GM19043 (cell line): ENCODE data around the gene CDAN1.
"Not testable (repeated sequence)": the region's sequence is repeated elsewhere in the genome, so short reads cannot be mapped to it uniquely, and the experiment has no call there.

Experiments
- ATAC-seq: cut with Tn5 transposase; IDR thresholded peaks from one replicate; pipeline ENCODE4 v1.9.1; 2021; ENCODE audit warnings: low read depth; ENCODE audit not compliant: unreplicated experiment

CDAN1 gene

DNA sequence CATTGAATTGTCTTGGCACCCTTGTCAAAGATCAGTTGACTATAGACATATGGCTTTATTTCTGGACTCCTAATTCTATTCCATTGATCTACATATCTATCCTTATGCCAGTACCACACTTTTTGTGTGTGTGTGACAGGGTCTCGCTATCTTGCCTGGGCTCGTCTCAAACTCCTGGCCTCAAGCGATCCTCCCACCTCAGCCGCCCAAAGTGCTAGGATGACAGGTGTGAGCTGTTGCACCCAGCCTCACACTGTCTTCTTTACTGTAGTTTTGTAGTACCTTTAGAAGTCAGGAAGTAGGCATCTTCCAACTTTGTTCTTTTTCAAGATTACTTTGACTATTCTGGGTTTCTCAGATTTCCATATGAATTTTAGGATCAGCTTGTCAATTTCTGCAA is 24.3 kb downstream of the CDAN1 start:
- ATAC-seq, result no peak

DNA sequence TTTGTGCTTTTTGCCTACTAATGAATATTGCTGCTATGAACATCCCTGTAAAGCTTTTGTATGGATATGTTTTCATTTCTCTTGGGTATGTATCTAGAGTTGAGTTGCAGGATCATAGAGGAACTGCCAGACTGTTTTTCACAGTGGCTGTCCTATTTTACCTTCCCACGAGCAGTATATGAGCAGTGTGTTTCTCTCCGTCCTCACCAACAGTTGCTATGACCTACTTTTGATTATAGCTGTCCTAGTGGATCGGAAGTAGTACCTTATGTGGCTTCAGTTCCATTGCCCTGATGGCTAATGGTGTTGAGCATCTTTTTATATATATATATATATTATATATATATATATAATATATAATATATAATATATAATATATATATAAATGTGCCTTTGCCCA is 25.2 kb downstream of the CDAN1 start:
- no peak for ATAC-seq

DNA sequence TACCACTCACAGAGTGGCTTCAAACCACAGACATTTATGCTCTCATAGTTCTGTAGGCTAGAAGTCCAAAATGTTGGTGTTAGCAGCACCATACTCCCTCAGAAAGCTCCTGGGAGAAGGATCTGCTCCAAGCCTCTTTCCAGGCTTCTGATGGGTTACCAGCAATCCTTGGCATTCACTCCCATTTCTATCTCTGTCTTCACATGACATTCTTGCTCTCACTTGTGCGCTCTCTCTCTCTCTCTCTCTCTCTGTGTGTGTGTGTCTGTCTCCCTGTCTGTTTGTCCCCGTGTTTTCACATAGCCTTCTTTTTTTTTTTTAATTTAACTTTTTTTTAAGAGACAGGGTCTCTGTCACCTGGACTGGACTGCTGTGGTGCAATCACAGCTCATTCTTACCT is 26.3 kb downstream of the CDAN1 start:
- ATAC-seq, result no peak

DNA sequence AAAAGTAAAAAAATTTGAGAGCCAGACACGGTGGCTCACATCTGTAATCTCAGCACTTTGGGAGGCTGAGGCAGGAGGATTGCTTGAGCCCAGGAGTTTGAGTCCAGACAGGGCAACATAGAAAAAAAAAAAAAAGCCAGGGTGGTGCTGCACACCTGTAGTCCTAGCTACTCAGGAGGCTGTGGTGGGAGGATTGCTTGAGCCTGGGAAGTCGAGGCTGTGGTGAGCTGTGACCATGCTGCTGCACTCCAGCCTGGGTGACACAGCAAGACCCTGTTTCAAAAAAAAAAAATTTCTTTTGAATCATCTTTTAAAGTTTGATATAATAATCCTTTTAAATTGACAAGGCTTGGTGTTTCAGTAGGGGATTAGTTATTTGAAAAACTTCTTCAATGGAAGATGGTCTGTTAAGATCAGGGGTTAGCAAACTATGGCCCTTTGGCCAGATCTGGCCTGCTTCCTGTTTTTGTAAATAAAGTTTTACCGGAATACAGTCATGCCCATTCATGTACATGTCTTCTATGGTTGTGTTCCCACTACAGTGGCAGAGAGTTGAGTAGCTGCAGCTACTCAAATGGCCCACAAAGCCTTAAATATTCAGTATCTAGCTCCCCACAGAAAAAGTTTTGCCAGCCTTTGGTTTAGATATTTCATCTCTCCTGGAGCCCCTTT is 28.9 kb downstream of the CDAN1 start:
- ATAC-seq, result no peak

DNA sequence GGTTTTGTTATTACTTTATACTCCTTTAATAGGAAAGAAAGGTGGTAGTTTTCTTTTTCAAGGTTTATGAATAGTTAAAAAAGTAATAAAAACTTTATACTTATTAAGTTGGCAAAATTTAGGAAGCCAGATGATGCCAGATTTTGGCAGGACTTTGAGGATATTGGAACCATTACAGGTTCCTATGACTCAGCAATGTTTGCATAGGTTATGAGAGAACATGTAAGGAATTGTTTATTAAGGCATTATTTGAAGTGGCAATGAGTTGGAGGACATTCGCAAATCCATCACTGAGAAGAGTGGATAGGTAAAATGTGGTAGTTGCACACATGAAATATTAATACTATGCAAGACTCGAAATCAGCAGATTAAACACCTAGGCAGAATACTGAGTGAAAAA is 29.9 kb downstream of the CDAN1 start:
- no peak for ATAC-seq

DNA sequence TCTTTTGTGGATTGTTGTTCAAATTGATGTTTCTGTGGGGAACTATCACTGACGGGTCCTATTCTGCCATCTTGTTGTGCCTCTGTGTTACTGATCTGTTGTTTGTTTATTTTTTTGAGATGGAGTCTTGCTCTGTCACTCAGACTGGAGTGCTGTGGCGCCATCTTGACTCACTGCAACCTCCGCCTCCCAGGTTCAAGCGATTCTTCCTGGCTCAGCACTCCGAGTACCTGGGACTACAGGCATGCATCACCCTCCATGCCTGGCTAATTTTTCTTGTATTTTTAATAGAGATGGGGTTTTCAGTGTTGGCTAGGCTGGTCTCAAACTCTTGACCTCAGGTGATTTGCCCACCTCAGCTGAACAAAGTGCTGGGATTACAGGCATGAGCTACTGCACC is 31.6 kb downstream of the CDAN1 start:
- no peak for ATAC-seq

DNA sequence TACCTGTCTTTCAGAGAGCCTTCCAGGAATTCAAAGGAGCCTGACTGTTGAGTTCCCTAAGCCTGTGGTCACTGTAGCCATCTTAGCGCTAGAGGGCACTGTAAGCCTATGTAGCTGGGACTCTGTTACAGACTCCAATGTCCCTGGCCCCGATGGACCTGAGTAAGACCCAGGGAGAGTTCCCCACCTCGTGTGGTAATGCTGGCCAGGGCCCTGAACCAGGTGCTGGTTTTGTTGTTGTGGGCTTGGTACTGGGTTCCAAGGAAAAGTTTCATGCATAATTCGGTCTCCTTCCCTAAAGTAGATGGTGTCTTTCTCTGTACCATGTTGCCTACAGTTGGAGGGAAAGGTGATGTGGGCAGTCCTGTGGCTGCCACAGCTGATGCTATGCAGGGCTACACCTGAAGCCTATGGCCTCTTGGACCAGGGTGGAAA is 32.4 kb downstream of the CDAN1 start:
- ATAC-seq, result no peak

DNA sequence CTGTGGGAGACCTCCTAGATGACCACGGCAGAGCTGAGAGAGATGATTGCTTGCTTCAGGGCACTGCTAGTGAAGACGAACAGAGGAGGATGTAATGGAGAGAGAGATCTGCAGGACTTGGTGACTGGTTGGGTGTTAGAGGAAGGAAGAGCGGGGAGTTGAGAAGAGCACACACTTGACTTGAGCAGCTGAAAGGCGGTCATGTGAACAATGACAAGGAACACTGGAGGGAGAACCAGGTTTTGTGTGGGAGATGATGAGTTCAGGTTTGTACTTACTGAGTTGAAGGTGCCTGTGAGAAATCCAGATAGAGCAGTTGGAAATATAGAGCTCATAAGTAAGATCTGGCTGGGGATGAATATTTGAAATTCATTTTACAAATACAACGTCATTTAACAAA is 40.3 kb downstream of the CDAN1 start:
- no peak for ATAC-seq

DNA sequence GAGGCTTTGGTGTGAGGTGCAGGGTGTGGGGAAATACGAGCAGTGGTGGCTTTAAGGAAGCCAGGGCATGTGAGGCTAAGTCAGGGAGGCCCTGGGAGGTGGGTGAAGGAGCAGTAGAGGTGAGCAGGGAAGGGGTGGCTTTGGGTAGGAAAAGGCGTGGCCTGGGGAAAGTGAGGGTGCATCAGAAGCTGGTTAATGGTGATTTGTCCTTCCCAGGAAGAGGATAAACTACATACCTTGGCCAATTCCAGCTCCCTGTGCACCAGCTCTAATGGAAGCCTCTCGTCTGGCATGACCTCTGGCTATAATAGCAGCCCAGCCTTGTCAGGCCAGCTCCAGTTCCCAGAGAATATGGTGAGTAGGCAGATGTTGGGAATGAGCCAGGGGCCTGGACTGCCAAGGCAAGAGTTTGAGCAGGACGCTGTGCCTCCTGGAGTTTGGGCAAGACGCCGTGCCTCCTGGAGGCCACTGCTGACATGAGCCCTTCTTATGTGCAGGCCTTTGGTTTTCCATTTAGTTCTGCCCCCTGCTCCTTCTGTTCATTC is 41.3 kb downstream of the CDAN1 start:
- no peak for ATAC-seq

DNA sequence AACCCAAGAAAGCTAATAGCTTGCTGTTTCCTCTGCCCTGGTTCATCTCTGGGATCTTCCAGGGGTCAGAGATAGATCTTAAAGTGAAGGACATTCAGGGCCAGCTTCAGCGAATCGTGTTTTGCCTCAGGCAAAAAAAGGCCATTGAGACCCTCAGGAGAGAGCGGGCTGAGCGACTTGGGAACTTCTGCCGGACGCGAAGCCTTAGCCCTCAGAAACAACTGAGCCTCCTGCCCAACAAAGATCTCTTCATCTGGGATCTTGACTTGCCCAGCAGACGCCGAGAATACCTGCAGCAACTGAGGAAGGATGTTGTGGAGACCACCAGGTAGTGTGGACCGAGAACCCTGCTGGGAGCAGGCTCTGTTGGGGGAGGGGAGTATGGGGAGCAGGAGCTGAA is 42.5 kb downstream of the CDAN1 start:
- no peak for ATAC-seq

DNA sequence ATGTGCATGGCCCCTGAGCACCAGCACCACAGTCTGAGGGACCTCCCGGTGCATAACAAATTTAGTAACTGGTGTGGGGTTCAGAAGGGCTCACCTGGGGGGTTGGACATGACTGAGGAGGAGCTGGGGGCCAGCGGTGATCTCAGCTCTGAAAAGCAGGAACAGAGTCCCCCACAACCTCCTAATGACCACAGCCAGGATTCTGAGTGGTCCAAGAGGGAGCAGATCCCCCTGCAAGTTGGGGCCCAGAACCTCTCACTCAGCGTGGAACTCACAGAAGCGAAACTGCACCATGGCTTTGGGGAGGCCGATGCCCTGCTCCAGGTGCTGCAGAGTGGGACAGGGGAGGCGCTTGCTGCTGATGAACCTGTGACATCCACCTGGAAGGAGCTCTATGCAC is 43.0 kb downstream of the CDAN1 start:
- no peak for ATAC-seq

DNA sequence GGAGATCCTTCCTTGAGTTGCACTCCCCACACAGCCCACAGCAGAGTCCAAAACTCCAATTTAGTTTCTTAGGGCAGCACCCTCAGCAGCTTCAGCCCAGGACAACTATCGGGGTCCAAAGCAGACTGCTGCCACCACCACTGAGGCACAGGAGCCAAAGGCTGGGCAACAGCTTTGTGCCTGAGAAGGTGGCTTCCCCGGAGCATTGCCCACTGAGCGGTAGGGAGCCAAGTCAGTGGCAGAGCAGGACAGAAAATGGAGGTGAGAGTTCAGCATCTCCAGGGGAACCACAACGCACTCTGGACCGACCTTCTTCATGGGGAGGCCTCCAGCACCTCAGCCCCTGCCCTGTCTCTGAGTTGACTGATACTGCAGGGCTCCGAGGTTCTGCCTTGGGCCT is 43.4 kb downstream of the CDAN1 start:
- no peak for ATAC-seq

DNA sequence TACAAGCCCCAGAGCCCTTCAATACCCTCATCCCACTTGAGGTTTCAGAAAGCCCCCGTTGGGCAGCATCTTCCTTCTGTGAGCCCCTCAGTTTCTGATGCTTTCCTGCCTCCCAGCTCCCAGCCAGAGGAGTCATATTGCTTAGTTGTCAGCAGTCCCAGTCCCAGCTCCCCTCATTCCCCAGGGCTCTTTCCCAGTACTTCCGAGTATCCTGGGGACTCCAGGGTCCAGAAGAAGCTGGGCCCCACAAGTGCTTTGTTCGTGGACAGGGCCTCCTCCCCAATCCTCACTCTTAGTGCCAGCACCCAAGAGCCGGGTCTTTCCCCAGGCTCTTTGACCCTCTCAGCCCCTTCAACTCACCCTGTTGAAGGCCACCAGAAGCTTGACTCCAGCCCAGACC is 43.9 kb downstream of the CDAN1 start:
- no peak for ATAC-seq

DNA sequence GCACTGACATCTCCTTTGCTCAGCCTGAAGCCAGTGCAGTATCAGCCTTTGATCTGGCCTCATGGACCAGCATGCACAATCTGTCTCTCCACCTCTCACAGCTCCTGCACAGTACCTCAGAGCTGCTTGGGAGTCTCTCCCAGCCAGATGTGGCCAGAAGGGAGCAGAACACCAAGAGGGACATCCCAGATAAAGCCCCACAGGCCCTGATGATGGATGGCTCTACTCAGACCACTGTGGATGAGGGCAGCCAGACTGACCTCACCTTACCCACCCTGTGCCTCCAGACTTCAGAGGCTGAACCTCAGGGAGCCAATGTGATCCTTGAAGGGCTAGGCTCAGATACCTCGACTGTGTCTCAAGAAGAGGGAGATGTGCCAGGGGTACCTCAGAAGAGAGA is 44.4 kb downstream of the CDAN1 start:
- ATAC-seq, result no peak

DNA sequence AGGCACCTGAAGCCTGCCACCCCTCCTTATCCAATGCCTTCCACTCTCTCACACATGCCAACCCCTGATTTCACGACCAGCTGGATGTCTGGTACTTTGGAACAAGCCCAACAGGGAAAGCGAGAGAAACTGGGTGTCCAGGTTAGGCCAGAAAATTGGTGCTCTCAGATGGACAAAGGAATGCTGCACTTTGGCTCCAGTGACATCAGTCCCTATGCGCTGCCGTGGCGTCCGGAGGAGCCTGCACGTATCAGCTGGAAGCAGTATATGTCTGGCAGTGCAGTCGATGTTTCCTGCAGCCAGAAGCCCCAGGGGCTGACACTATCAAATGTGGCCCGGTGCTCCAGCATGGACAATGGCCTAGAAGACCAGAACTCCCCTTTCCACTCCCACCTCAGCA is 45.2 kb downstream of the CDAN1 start:
- no peak for ATAC-seq

DNA sequence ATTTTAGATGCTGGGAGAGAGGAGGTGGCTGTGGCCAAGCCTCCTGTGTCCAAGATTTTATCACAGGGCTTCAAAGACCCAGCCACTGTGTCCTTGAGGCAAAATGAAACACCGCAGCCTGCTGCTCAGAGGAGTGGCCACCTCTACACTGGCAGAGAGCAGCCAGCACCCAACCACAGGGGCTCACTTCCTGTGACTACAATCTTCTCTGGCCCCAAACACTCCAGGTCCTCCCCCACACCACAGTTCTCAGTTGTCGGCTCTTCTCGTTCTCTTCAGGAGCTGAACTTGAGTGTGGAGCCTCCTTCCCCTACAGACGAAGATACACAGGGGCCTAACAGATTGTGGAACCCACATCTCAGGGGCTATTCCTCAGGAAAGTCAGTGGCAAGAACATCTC is 45.6 kb downstream of the CDAN1 start:
- no peak for ATAC-seq

DNA sequence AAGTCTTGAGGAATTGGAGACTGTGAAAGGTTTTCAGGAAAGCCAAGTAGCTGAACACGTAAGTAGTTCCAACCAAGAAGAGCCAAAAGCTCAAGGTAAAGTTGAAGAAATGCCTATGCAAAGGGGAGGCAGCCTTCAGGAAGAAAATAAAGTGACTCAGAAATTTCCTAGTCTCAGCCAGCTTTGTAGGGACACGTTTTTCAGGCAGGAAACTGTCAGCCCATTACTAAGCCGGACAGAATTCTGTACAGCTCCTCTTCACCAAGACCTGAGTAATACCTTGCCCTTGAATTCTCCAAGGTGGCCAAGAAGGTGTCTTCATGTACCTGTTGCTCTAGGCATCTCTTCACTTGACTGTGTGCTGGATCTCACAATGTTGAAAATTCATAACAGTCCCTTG is 48.6 kb downstream of the CDAN1 start:
- ATAC-seq, result no peak

DNA sequence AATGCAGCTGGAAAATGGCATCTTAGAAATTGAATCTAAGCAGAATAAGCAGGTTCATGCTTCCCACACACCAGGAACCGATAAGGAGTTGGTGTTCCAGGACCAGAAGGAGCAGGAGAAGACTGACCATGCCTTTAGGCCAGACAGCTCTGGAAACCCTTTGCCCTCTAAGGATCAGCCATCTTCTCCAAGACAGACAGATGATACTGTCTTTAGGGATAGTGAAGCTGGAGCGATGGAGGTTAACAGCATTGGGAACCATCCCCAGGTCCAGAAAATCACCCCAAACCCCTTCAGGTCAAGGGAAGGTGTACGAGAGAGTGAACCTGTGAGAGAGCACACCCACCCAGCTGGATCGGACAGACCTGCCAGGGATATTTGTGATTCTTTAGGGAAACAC is 49.2 kb downstream of the CDAN1 start:
- no peak for ATAC-seq

DNA sequence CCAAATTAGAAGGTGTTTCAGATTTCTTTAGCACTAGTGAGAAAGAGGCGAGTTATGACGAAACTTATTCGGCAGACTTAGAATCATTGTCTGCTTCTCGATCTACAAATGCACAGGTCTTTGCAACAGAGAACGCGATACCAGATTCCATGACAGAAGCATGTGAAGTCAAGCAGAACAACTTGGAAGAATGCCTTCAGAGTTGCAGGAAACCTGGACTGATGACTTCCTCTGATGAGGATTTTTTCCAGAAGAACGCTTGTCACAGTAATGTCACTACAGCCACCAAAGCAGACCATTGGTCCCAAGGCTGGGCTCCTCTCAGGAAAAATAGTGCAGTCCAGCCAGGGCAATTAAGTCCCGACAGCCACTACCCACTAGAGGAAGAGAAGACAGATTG is 50.6 kb downstream of the CDAN1 start:
- ATAC-seq, result no peak

DNA sequence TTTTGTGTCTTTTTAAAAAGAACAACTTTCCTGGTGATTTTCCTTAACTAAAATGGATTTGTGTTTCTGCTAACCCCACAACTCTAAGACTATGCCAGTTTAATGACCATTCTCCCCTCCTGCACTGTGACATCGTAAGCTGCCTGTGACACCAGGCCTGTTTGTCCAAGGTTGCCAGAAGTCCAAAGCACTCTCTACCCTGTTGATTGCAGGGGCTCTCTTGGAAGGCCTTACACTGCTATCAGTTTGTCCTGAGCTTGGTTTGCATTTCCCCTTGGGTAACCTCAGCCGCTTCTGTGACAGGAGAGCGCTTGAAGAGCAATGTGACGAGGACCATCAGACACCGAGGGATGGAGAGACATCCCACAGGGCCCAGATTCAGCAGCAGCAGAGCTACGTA is 55.8 kb downstream of the CDAN1 start:
- no peak for ATAC-seq

DNA sequence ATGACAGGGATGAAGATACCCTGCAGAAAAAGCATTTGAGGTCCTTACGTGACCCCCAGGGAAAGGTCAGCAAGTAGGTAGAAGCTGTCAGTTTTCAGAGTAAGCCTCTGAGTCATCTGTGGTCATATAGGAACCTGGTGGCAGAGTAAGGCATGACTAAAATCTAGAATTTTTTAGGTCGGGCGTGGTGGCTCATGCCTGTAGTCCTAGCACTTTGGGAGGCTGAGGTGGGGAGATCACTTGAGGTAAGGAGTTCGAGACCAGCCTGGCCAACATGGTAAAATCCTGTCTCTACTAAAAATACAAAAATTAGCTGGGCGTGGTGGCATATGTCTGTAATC is 56.8 kb downstream of the CDAN1 start:
- ATAC-seq, result not testable (repeated sequence)

DNA sequence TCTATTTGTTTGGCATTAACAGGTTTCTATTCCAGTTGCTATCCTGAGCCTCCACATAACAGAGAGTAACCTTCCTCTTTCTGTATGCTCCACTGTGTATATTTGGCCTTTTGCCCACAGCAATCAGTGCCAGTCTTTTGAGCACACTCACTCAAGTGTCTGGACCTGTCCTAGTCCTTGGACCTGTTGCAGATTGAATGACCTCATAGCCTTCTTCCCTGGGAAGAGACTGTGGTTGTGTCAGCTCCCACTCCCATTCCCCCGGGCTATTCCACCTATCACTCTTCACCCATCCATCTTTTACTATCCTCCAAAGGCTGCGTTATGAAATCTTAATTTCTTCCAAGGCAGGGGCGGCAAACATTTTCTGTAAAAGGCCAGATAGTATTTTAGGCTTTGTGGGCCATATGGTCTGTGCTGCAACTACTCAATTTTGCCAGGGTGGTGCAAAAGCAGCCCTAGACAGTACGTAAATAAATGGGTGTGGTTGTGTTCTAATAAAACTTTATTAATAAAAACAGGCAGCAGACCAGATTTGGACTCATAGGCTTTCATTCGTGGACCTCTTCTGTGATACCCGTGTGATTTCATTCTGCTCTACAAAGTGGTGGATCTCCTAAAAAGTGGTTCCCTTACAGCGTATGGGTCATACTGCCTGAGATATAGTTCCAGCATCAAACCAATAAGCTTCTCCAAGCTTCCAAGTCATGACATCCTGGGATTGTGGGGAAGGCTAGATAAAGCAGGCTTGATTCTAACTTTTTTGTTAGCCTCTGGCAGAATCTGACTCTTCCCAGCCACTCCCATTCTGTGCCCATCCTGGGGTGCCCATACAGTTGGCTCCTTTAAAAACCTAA is 57.4 kb downstream of the CDAN1 start:
- ATAC-seq, result no peak
